HG03571 (cell line): ENCODE data around the gene KBTBD3.
A peak's percentile ranks its signal among the peaks of the same experiment; 100 is the strongest.
"Not testable (repeated sequence)": the region's sequence is repeated elsewhere in the genome, so short reads cannot be mapped to it uniquely, and the experiment has no call there.

Experiments
- ATAC-seq: cut with Tn5 transposase; IDR thresholded peaks from one replicate; pipeline ENCODE4 v1.9.1; 2021; ENCODE audit not compliant: unreplicated experiment

Gene KBTBD3

DNA sequence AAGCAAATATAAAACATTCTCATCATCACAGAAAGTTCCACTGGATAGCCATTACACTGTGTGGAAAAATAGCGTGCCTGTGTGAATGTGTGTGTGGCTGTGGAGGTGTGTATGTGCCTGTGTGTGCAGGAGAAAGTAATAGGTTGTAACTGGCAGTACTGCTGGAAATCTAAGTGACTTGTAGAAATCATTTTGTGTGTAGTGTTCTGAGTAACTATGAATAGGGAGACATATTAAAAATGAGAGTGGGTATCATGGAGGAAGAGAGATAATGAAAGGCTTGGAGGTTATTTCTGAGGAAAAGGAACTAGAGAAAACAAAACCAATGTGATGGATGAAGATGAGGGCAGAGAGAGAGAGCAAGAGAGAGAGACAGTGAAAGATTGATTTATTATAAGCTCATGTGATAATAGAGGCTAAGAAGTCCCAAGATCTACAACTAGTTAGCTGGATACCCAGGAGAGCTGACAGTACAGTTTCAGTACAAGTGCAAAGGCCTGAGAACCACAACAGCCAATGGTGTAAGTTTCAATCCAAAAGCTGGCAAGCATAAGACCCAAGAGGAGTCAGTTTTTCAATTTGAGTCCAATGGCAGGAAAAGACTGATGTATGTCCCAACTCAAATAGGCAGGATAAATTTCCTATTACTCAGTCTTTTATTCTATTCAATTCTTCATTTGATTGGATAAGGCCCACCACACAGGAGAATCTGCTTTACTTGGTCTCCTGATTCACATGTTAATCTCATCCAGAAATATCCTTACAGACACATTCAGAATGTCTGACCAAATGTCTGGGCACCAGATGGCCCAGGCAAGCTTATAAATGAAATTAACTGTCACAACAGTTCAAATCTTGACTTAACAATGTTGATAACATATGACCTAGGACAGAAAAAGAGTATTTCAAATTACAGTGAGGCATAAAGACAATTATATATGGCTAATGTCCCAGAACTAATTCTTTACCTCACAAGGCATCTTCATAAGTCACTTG, 14.9 kb downstream of the KBTBD3 start:
- no peak for ATAC-seq

DNA sequence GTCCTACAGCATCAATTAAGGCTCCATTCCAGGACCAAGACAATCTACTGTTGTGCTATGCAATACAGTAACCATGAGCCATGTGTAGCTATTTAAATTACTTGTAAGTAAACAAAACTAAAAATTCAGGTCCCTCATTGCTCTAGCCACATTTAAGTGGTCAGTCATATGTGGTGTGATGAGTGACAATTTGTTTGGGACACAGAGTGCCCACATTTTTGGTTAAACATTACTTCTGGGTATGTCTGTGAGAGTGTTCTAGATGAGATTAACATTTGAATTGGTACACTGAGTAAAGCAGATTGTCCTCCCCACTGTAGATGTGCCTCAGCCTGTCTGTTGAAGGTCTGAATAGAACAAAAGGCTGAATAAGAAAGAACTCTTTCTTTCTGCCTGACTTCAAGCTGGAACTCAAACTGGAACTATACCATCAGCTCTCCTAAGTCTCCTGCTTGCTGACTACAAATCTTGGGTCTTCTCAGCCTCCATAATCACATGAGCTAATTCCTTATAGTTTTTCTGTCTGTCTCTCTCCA, 15.8 kb downstream of the KBTBD3 start:
- no peak for ATAC-seq

DNA sequence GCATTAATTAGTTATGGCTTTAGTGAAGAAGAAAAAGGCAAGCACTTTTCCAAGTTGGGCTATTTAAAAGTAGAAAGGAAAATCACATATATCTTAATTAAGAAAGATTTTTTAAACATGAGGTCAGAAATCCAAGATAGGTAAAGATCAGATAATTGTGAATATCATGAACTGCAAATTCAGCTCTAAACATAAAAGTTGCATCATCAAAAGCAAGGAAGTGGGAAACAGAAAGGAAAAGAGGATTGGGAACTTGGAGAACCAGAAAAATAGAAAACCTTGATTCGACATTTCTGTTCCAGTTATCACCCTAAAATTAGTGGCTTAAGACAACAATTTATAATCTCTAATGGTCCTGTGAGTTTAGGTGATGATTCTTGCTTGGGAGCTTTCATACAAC, 17.5 kb downstream of the KBTBD3 start:
- no peak for ATAC-seq

- not testable (repeated sequence) for ATAC-seq
These were observed 18.8 kb downstream of the KBTBD3 start for GRCh38 chr11:106058377-106058776.

DNA sequence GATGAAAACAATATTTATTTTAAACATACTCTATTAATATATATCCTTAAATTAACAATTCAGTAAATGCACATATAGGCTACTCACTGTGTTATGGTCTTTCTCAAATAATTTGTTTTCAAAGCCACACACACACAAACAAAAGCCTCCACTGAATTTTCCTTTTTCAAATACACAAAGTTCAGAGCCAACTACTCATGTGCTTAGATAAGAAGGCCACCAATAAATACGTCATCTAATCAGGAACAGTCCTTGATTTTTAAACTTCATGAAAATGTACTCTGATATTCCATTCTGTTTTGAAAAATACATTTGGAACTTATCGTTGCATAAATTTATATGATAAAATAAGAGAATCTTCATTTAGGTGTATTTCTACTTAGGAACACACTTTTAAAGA, 26.0 kb downstream of the KBTBD3 start:
- no peak for ATAC-seq

- no peak for ATAC-seq
These were observed 27.2 kb downstream of the KBTBD3 start for GRCh38 chr11:106049727-106050476.

- ATAC-seq: no peak
These were observed 29.5 kb downstream of the KBTBD3 start for GRCh38 chr11:106047631-106048030.

GRCh38 chr11:106043540-106043939, 33.6 kb downstream of the KBTBD3 start:
- ATAC-seq: no peak

GRCh38 chr11:106032861-106033260, 44.3 kb downstream of the KBTBD3 start:
- no peak for ATAC-seq

DNA sequence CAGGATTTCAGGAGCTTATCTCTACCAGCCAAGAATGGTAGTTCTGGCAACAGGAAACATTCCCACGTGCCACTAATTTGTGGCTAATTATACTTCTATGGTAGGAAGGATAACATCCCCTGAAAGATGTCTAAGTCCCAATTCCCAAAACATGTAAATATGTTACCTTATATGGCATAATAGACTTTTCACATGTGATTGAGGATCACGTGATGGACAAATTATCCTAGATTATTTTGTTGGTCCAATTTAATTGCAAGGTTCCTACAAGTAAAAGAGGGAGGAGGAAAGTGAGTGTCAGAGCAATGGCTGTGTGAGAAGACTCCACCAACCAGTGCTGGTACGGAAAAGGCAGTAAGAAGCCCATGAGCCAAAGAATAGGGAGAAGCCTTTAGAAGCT, 45.2 kb downstream of the KBTBD3 start:
- ATAC-seq: no peak

GRCh38 chr11:106031202-106031810, 45.8 kb downstream of the KBTBD3 start:
- ATAC-seq: no peak

GRCh38 chr11:106030609-106031008, 46.5 kb downstream of the KBTBD3 start:
- no peak for ATAC-seq

- ATAC-seq: no peak
These were observed 54.3 kb downstream of the KBTBD3 start for GRCh38 chr11:106022795-106023275.

- peak; percentile 99 for ATAC-seq
These were observed 55.0 kb downstream of the KBTBD3 start, which contains the start of gene MSANTD4 for GRCh38 chr11:106021967-106022794. TSS of gene MSANTD4 (minus strand) at chr11:106022240. CDS start at chr11:106010917, 11,323 bp downstream.

GRCh38 chr11:106021181-106021966, 55.8 kb downstream of the KBTBD3 start:
- peak; percentile 10 for ATAC-seq

GRCh38 chr11:106017093-106017492, 60.1 kb downstream of the KBTBD3 start:
- no peak for ATAC-seq

DNA sequence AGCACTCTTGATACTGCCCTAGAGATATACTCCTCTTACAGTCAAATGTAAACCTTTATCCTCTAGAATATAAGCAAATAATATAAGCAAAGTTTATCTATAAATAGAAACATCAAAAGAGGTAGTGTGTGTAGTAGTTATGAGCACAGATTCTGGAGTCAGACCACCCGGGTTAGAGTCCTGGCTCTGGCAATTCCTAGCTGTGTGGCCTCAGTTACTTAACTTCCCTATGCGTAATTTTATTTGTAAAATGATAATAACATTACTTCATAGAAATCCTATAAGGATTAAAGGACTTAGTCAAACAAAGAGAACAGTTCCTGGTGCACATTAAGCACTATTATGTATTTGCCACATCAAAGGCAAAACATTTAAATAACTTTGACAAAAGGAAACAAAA, 62.1 kb downstream of the KBTBD3 start:
- ATAC-seq: no peak

- no peak for ATAC-seq
These were observed 62.5 kb downstream of the KBTBD3 start for GRCh38 chr11:106014620-106015019.

GRCh38 chr11:106014035-106014434, 63.1 kb downstream of the KBTBD3 start:
- ATAC-seq: no peak
